ENCODE data around the gene MGMT.

Gene MGMT

GRCh38 chr10:129717816-129718547 is 250.9 kb downstream of the MGMT start:
- DNase-seq, result no peak

DNA sequence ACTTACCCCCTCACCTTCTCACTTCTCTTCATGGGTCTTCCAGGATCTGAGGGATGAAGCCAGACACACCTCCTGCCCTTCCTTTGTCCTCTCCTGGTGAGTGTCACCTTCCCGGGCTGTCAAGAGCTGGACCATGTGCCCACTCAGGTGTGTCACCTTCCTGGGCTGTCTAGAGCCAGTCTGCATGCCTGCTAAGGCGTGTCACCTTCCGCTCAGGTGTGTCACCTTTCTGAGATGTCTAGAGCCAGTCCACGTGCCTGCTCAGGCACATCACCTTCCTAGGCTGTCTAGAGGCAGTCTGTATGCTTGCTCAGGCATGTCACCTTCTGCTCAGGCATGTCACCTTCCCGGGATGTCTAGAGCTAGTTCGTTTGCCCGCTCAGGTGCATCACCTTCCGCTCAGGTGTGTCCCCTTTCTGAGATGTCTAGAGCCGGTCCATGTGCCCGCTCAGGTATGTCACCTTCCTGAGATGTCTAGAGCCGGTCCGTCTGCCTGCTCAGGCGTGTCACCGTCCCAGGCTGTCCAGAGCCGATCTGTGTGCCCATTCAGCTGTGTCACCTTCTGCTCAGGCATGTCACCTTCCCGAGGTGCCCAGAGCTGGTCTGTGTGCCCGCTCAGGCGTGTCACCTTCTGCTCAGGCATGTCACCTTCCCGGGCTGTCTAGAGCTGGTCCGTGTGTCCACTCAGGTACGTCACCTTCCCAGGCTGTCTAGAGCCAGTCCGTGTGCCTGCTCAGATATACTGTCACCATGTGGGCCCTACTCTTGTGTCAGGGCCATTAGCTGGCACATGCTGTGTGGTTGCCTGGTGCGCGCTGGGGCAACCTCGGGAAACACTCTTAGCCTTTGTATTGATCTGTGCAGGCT is 251.7 kb downstream of the MGMT start:
- no peak for DNase-seq

DNA sequence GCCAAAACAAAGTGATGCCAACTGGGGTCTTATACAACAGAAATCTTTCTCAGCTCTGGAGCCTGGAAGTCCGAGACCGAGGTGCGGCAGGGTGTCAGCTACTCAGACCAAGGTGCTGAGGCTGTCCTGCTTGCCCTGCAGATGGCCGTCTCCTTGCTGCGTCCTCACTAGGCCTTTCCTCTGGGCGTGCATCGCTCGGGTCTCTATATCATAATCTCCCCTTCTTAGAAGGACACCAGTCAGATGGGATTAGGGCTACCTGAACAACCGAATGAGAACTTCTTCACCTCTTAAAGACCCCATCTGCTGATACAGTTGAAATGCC is 252.3 kb downstream of the MGMT start:
- no peak for DNase-seq

GRCh38 chr10:129719889-129720590 is 253.0 kb downstream of the MGMT start:
- no peak for DNase-seq

DNA sequence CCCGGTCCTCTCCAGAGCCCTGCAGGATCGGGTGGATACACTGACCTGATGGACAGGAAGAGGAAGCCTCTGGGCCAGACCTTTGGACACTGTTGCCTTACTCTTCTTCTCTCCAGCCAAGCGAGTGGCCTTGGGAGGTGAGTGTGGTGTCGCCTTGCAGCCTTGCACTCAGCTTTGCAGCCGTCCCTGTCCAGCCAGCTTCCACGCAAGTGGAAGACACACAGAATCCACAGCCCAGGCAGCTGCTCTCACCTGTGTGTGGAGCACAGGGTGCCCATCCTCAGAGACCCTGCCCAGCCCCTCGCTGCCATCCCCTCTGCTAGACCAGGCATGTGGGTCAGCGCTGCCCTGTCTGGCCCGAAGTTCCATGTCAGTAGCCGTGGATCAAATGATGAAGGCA is 258.0 kb downstream of the MGMT start:
- DNase-seq, result no peak

DNA sequence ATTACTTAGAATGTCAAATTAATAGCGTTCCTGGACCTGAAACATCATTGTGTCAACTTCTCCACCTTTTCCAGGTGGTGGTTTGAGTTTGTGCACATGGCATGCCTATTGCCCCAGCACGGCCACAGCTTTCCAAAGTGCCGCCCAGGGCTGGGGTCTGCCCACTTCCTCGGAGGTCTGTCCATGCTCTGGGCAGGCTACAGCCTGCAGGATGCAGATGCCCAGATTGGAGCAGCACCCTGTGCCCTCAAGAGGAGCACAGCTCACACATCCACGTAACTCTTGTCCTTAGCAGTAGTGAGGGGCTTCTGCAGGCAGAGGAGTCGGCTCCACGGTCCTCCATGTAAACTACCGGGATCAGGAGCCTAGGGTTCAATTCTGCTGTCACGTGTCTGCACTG is 258.4 kb downstream of the MGMT start:
- no peak for DNase-seq

- DNase-seq, result no peak
These were observed 259.0 kb downstream of the MGMT start for GRCh38 chr10:129725890-129726631.

GRCh38 chr10:129727071-129727470 is 260.0 kb downstream of the MGMT start:
- no peak for DNase-seq

DNA sequence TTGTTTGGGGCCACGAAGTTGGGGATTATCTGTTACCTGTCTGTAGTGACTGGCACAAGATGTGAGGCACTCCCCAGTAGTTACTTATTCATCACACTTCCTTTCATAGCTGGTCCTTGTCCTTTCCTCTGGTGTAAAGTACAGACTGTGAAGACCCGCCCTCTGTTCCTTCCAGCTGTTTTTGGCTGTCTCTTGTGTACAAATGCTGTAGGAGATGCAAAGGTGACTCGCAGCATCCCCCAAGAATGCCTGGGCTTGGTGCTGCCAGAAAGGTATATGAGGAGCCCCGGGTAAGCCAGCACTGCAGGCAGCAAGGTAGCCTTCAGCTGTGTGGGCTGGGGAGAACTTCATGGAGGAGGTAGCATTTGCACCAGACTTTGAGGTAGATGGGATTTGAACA is 260.5 kb downstream of the MGMT start:
- DNase-seq, result no peak

DNA sequence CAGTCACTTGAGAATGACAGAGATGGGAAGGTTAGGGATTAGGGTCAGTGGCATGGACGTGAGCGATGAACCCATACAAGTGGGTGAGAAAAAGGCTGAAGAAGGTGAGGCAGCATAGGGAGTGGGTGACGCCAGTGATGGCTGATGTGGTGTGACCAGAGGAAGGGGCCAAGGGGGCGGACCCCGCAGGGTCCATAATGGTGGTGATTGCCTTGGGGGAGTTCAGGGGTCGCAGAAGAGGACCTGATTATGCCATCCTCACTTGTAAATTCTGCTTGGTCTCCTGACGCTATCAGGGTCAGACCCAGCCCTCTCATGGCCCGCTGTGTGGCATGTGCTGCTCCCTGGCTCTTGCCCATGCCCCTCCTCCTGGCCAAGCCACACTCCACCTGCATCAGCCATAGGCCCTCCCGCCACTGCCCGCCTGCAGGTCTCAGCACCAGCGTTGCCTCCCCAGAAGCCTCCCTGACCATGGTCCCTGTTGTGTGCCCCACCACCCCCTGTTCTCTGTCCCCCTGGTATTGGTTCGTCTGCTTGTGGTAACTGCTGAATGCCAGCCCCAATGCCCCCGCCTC is 261.3 kb downstream of the MGMT start:
- no peak for DNase-seq

GRCh38 chr10:129728905-129729795 is 262.1 kb downstream of the MGMT start:
- no peak for DNase-seq

- no peak for DNase-seq
These were observed 263.4 kb downstream of the MGMT start for GRCh38 chr10:129730272-129730992.

- no peak for DNase-seq
These were observed 263.9 kb downstream of the MGMT start for GRCh38 chr10:129730993-129731325.

DNA sequence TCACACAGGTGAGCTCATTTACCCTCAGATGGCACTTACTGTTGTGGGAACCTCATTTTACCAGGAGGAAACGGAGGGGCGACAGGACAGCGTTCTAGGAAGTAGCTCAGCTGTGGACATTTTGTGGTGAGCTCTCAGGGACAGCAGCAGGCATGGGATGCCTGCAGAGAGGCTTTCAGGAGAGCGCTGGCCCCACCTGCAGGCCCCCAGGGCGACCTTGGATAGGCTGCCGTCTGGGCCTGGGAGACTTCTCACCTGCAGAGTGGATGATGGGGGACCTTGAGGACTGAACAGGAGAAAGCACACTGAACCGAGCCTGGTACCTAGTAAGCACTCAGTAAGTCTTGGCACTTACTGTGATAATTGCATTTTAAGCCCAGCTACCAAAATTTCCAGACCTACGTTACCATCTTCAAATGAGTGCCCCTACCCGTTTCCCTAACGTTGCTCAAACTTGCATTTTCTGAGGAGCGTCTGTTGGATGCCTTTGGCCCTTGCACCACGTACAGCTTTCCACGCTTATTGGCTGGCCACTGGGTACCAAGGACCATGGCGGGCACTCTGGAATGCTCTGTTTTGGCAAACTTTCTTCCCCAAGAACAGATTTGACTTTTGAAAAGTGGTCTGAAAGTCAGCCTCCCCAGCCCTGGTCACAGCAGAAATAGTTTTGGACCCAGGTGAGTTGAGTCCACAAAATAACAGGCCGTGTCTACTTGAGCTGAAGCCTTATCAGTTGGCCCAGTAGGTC is 273.7 kb downstream of the MGMT start:
- DNase-seq, result no peak

DNA sequence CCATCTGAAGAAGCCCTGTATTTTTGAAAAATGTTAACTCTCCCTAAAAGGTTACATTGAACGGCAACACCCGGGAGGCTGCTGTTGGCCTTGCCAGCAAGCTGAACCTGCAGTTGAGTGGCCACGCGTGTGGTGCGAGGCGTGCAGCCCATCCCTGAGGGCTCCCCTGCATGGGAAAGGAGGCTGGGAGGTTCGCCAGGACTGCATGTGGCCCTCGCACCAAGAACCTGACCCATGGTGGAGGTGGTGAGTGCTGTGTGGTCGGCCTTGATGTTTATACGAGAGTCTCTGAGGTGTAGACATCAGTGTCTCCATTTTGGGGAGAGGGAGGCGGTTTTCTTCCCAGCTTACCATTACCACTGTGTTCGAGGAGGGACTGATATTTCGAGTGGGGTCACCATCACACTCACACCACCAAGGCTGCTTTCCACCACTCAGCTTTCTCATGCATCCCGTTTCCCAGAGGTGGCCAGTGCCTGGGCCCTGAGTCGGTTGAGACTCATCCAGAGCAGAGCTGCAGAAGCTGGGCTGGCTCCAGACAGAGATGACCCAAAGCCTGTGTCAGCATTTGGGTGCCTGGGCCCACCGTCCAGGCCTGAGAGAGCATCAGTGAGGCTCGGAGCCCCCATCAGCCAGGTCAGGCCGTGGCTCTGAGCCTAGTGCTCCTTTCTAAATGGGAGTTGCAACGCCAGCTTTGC is 274.4 kb downstream of the MGMT start:
- DNase-seq, result no peak

DNA sequence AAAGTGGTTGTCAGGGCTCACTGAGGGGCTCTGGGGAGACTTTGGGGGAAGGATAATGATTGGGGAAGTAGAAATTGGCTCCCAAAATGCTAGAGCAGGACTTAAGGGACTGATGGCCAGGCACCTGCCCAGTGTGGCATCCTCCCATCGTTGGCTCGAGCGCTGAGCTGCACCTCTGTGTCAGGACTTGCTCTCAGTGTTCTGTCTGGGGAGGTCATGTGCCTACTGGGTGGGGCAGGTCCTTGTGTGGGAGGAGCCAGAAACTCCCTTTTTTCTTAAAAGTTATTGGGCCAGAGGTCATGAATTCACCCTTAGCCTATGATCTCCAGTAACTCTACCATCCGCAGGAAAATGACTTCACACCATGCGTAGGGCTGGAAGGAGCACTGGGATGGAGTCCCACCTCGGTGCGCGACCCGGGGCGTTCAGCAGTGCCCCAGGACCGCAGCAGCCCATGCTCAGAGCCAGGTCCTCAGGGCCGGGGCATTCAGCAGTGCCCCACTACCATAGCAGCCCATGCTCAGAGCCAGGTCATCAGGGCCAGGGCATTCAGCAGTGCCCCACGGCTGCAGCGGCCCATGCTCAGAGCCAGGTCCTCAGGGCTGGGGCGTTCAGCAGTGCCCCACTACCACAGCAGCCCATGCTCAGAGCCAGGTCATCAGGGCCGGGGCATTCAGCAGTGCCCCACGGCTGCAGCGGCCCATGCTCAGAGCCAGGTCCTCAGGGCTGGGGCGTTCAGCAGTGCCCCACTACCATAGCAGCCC is 275.1 kb downstream of the MGMT start:
- no peak for DNase-seq

DNA sequence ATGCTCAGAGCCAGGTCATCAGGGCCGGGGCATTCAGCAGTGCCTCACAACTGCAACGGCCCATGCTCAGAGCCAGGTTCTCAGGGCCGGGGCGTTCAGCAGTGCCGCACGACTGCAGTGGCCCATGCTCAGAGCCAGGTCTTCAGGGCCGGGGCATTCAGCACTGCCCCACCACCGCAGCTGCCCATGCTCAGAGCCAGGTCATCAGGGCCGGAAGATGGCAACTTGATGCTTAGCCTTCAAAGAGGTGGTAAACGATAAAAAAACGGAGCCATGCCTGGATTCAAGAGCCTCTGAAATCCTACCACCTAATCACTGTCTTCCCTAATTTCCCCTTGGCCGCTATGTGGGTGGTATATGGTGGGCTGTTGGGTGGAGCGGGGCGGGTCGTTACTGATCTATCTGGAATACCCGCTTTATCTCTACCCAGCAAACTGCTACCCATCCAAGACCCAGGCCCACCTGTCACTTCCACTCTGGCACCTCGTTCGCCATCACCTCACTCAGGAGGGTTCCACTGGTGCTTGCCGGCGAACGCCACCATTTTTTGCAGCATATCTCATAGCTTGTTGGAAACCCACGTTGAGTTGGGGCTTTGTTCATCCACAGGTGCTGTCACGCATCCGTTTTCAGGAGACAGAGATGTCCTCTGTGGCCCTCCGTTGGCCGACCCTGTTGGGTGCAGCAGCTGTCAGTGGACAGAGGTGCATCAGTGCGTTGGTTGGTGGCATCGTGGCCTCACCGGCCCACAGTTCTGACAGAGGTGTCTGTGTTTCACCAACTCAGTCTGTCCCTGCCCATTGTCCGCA is 275.9 kb downstream of the MGMT start:
- DNase-seq, result no peak

DNA sequence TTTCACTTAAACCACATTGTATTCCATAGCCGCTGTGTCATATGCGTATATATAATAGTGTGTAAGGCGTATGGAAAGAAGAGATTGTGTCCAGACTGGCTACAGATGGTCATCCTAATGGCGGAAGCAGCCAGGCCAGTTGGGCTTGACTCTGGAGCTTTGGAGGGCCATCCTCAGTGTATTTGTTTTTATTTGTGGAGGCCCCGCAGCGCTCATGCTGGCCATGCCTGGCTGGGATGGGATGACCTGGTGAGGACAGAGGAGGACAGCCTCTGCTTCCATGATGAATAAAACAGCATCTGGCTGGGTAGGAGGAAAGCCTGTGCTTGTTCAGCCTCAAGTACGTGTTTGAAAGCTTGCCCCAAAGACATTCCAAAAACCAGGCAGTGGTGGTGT is 276.7 kb downstream of the MGMT start:
- no peak for DNase-seq

Data from stimulated activated CD4-positive, alpha-beta T cell treated with anti-CD3 and anti-CD28 coated beads, Interleukin-2, amount 100 ng/mL, for 24 hours (primary cell).